Epithelial cell of prostate (primary cell): ENCODE data around the gene ARHGDIA.
"Not testable (repeated sequence)": the region's sequence is repeated elsewhere in the genome, so short reads cannot be mapped to it uniquely, and the experiment has no call there.

Experiments
- DNase-seq: peaks from one replicate; pipeline ENCODE4 v3.0.0-alpha.2; 2011; ENCODE audit warnings: low read depth, low spot score
- H3K27ac ChIP-seq: fragments of 450-650 bp; 2 replicates; pipeline ENCODE4 v1.5.1; 2017; ENCODE audit warnings: mild to moderate bottlenecking

The ARHGDIA gene

GRCh38 chr17:81870981-81871386 is at the start of gene ARHGDIA:
Gene ARHGDIA, minus strand, starts transcription at chr17:81871337. Its CDS starts 1,407 bp downstream, at chr17:81869930.
- peak within 1 kb of the TSS; percentile 98 for H3K27ac ChIP-seq
- DNase-seq: no peak

GRCh38 chr17:81918832-81919545 is 47.9 kb upstream of the ARHGDIA start:
- peak overlapping the region; percentile 77 for H3K27ac ChIP-seq
- DNase-seq: no peak

GRCh38 chr17:81918333-81918669 is 47.2 kb upstream of the ARHGDIA start:
- not testable (repeated sequence) for DNase-seq
- peak overlapping the region; percentile 77 for H3K27ac ChIP-seq

GRCh38 chr17:81917565-81918332 is 46.6 kb upstream of the ARHGDIA start, which contains the start of gene SIRT7:
Gene SIRT7, minus strand, starts transcription at chr17:81918176. Its CDS starts 45 bp downstream, at chr17:81918131.
- H3K27ac ChIP-seq: peak within 1 kb of the TSS; percentile 77
- DNase-seq: no peak

GRCh38 chr17:81916234-81917001 is 45.3 kb upstream of the ARHGDIA start:
- peak overlapping the region; percentile 77 for H3K27ac ChIP-seq

GRCh38 chr17:81915331-81915730 is 44.2 kb upstream of the ARHGDIA start:
- DNase-seq: no peak
- H3K27ac ChIP-seq: no peak overlapping the region

More at GRCh38 chr17:81916234-81917001, 45.3 kb upstream of the ARHGDIA start:
- DNase-seq: peak; percentile 75

- no peak overlapping the region for H3K27ac ChIP-seq
- DNase-seq: no peak
Measured at GRCh38 chr17:81914103-81914850, 43.1 kb upstream of the ARHGDIA start.

- DNase-seq: no peak
- H3K27ac ChIP-seq: no peak overlapping the region
Measured at GRCh38 chr17:81913394-81914102, 42.4 kb upstream of the ARHGDIA start.

GRCh38 chr17:81912441-81913309 is 41.5 kb upstream of the ARHGDIA start:
- DNase-seq: no peak
- no peak overlapping the region for H3K27ac ChIP-seq

GRCh38 chr17:81911969-81912368 is 40.8 kb upstream of the ARHGDIA start:
- H3K27ac ChIP-seq: no peak overlapping the region
- DNase-seq: no peak

GRCh38 chr17:81911277-81911961 is 40.3 kb upstream of the ARHGDIA start, which contains the start of gene PCYT2:
Gene PCYT2, minus strand, starts transcription at chr17:81911399. Its CDS starts 44 bp downstream, at chr17:81911355.
- peak within 1 kb of the TSS; percentile 32 for H3K27ac ChIP-seq

GRCh38 chr17:81910840-81911276 is 39.7 kb upstream of the ARHGDIA start:
- H3K27ac ChIP-seq: peak overlapping the region; percentile 32
- no peak for DNase-seq

More at GRCh38 chr17:81911277-81911961, 40.3 kb upstream of the ARHGDIA start, which contains the start of gene PCYT2:
- DNase-seq: peak; percentile 45

GRCh38 chr17:81909966-81910839 is 39.1 kb upstream of the ARHGDIA start:
- DNase-seq: no peak
- H3K27ac ChIP-seq: peak overlapping the region; percentile 32

- H3K27ac ChIP-seq: no peak overlapping the region
- DNase-seq: no peak
Measured at GRCh38 chr17:81909231-81909630, 38.1 kb upstream of the ARHGDIA start.

GRCh38 chr17:81908793-81909192 is 37.7 kb upstream of the ARHGDIA start:
- no peak overlapping the region for H3K27ac ChIP-seq

GRCh38 chr17:81907219-81908145 is 36.3 kb upstream of the ARHGDIA start:
- DNase-seq: no peak
- no peak overlapping the region for H3K27ac ChIP-seq

More at GRCh38 chr17:81908793-81909192, 37.7 kb upstream of the ARHGDIA start:
- DNase-seq: no peak
